Endothelial cell (in vitro differentiated cells): Measurements from ENCODE around the gene KRT6A. TPM values are rescaled to one million over a fixed set of nuclear protein-coding genes. Genes with fewer than 3 reads are reported as not detected.

Source experiments
- DNase-seq: peaks from one replicate; pipeline ENCODE4 v3.0.0; 2021; ENCODE audit warnings: low spot score
- H3K27ac Mint-ChIP-seq: one replicate; pipeline ENCODE4 v1.8.0; 2021; ENCODE audit warnings: mixed read lengths, inconsistent platforms; ENCODE audit not compliant: unreplicated experiment
- H3K27me3 Mint-ChIP-seq: one replicate; pipeline ENCODE4 v1.8.0; 2021; ENCODE audit warnings: mild to moderate bottlenecking, moderate library complexity, mixed read lengths, inconsistent platforms; ENCODE audit not compliant: unreplicated experiment
- H3K36me3 Mint-ChIP-seq: one replicate; pipeline ENCODE4 v1.8.0; 2021; ENCODE audit warnings: mild to moderate bottlenecking, low read depth, mixed read lengths, inconsistent platforms; ENCODE audit not compliant: unreplicated experiment
- H3K4me1 Mint-ChIP-seq: one replicate; pipeline ENCODE4 v1.8.0; 2021; ENCODE audit warnings: mild to moderate bottlenecking, mixed read lengths, inconsistent platforms; ENCODE audit not compliant: unreplicated experiment
- H3K4me3 Mint-ChIP-seq: one replicate; pipeline ENCODE4 v1.8.0; 2021; ENCODE audit warnings: mild to moderate bottlenecking, mixed read lengths, inconsistent platforms; ENCODE audit not compliant: unreplicated experiment
- H3K9me3 Mint-ChIP-seq: one replicate; pipeline ENCODE4 v1.8.0; 2021; ENCODE audit warnings: mixed read lengths, inconsistent platforms; ENCODE audit not compliant: unreplicated experiment
- total RNA-seq: library from RNA; stranded (reverse); fragmentation: NEBNext Ultra II Directional; extraction: Animal tissue kit (Norgen Biotek cat#: 25700); gene quantifications from one replicate; pipeline ENCODE4 v1.2.1, GENCODE V29; 2021; ENCODE audit not compliant: unreplicated experiment
- TF ChIP-seq, protein P1 (sequence below): fragments of 200-600 bp; sonication (generic); IDR thresholded peaks from one replicate; pipeline ENCODE4 v1.5.0; 2021; ENCODE audit warnings: antibody characterized with exemption; ENCODE audit not compliant: unreplicated experiment

The KRT6A gene
- total RNA-seq, 1 donor from 2014 or later, result not detected

DNA sequence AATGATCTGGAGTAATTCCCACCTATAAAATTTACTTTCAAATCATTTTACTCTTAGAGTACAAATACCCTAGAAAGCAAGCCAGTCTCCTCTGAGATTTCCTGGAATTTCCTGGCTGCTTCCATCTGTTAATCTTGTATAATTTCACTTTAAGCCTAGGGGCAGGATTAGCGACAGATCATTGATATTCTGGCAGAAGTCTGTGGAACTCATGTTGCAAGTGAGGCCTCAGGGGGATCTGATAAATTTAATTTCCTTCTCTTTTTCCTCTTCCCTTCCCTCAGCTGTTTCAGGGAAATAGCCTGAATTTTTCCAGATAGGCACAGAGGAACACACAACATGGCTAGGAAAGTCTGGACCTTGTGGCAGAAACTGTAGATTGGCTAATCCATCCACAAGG lies 5.9 kb upstream of the KRT6A start:
- Mint-ChIP-seq H3K27me3 (peaks cover 4% of the 10 kb centered on the region), H3K27ac (no peak overlapping the region), H3K36me3 (no peaks in the 10 kb centered on the region), H3K4me3 (no peak overlapping the region), H3K9me3 (no peaks in the 10 kb centered on the region), H3K4me1 (peaks cover 8% of the 10 kb centered on the region)
- DNase-seq, result no peak
- TF ChIP-seq, protein P1, sequence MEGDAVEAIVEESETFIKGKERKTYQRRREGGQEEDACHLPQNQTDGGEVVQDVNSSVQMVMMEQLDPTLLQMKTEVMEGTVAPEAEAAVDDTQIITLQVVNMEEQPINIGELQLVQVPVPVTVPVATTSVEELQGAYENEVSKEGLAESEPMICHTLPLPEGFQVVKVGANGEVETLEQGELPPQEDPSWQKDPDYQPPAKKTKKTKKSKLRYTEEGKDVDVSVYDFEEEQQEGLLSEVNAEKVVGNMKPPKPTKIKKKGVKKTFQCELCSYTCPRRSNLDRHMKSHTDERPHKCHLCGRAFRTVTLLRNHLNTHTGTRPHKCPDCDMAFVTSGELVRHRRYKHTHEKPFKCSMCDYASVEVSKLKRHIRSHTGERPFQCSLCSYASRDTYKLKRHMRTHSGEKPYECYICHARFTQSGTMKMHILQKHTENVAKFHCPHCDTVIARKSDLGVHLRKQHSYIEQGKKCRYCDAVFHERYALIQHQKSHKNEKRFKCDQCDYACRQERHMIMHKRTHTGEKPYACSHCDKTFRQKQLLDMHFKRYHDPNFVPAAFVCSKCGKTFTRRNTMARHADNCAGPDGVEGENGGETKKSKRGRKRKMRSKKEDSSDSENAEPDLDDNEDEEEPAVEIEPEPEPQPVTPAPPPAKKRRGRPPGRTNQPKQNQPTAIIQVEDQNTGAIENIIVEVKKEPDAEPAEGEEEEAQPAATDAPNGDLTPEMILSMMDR, result no peak

DNA sequence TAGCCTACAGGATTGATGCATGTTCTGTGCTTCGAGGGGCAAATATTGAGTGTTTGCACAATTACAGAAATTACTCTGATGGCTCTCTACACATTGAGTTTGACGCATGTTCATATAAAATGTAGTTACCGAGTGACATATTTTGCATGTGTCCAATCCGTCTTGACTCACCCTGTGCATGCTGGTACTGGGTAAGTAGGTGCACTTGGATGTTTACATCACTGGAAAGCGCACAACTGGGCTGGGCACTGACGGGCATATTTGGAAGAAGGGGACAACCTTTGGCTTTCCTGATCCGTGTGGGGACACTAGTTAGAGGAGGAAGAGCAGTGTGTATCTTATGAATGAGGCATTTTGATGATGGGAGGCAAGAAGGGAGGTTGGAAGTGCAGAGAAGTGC lies 4.9 kb upstream of the KRT6A start:
- no peak for DNase-seq
- TF ChIP-seq, protein P1, result no peak
- Mint-ChIP-seq H3K27me3 (peaks cover 6% of the 10 kb centered on the region), H3K27ac (no peak overlapping the region), H3K4me1 (peaks cover 8% of the 10 kb centered on the region), H3K4me3 (no peak overlapping the region), H3K9me3 (no peaks in the 10 kb centered on the region), H3K36me3 (no peaks in the 10 kb centered on the region)

DNA sequence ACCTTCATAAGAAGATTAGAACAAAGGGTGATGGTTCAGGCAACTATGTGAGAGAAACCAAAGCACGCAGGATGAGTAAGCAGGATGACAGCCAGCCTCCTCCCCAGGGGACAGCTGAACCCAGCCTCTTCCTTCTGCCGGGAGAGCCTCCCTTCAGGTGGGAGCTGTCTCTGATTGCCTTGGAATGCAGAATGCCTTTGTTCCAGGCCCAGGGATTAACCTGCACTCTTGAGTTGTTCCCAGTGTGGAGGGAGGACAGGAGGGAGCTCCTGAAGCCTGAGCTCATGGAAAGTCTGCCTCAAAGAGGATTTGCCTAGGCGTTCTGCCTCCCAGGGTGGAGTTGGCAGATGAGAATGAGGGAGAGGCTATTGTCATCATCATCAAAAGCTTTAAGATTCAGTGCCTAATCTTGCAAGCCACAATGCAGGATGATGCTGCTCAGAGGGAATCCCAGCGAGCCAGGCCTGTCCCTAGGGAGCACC lies 3.6 kb upstream of the KRT6A start:
- H3K36me3 Mint-ChIP-seq, result no peaks in the 10 kb centered on the region
- no peaks in the 10 kb centered on the region for H3K9me3 Mint-ChIP-seq
- H3K27me3 Mint-ChIP-seq, result peaks cover 6% of the 10 kb centered on the region
- DNase-seq, result no peak
- no peak overlapping the region for H3K4me3 Mint-ChIP-seq
- H3K4me1 Mint-ChIP-seq, result peaks cover 8% of the 10 kb centered on the region
- TF ChIP-seq, protein P1, result no peak
- no peak overlapping the region for H3K27ac Mint-ChIP-seq

DNA sequence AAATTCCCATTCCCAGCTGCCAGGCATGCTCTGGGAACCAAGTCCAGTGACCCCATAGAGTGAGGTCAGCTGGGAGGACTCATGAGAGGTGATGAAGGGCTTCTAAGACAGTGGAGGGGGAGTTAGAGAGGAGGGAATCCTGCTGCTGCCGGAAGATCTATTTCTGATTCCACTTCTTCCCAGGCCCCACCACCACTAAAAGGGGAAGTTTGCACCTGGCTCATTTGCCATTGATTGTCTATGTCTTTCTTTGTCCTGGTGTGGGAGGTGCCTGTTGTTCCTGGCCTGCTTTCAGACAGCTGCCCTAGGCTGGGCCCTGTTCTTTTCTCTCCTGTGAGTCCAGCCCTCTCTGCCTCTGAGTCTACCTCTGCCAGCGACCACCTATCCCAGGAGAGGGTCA lies 3.0 kb upstream of the KRT6A start:
- Mint-ChIP-seq H3K27ac (no peak overlapping the region), H3K4me1 (peaks cover 8% of the 10 kb centered on the region), H3K9me3 (no peaks in the 10 kb centered on the region), H3K4me3 (no peak overlapping the region), H3K27me3 (peaks cover 6% of the 10 kb centered on the region), H3K36me3 (no peaks in the 10 kb centered on the region)
- TF ChIP-seq, protein P1, result no peak
- DNase-seq, result no peak

DNA sequence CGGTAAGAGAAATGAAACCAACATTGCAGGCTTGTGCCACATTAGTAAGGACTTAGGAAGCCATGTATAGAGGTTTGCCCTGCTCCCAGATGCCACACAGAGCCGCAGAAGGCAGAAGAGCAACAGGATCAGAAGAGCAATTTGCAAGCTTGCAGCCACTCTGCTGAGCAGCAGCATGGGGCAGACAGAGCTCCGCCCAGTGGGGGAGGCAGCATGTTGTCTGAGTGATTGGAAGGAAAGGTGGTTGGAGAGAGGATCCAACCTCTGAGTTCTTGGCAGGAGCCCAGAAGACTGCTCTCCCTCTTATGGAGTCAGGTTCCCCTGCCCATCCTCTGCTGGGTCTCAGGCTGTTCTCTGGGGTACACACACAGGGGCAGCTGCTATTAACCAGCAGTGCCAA lies 2.3 kb upstream of the KRT6A start:
- TF ChIP-seq, protein P1, result no peak
- H3K27me3 Mint-ChIP-seq, result peaks cover 6% of the 10 kb centered on the region
- no peak overlapping the region for H3K27ac Mint-ChIP-seq
- H3K4me1 Mint-ChIP-seq, result peaks cover 8% of the 10 kb centered on the region
- DNase-seq, result no peak
- no peaks in the 10 kb centered on the region for H3K36me3 Mint-ChIP-seq
- no peaks in the 10 kb centered on the region for H3K9me3 Mint-ChIP-seq
- H3K4me3 Mint-ChIP-seq, result no peak overlapping the region
